Osteoblast (primary cell): ENCODE data around the gene FIGNL2. TPM values are rescaled to one million over a fixed set of nuclear protein-coding genes. Genes with fewer than 3 reads are reported as not detected.

Source experiments
- DNase-seq: peaks from one replicate; pipeline ENCODE4 v3.0.0; 2011; ENCODE audit warnings: low spot score, mixed read lengths; ENCODE audit not compliant: insufficient read length; ENCODE audit errors: missing footprints
- H2AFZ ChIP-seq: 2 replicates; pipeline ENCODE4 v1.6.0; 2011; ENCODE audit warnings: mild to moderate bottlenecking, low read length
- H3K27ac ChIP-seq: 2 replicates; pipeline ENCODE4 v1.5.1; 2011; ENCODE audit warnings: mild to moderate bottlenecking, low read depth, low read length, moderate library complexity
- H3K27me3 ChIP-seq: 2 replicates; pipeline ENCODE4 v1.6.0; 2012; ENCODE audit warnings: mild to moderate bottlenecking, control low read depth, inconsistent platforms, low read length, moderate library complexity; ENCODE audit not compliant: insufficient read depth
- H3K36me3 ChIP-seq: 2 replicates; pipeline ENCODE4 v1.5.1; 2011; ENCODE audit warnings: mild to moderate bottlenecking, low read length, control low read depth, moderate library complexity; ENCODE audit not compliant: insufficient read depth
- H3K4me1 ChIP-seq: 2 replicates; pipeline ENCODE4 v1.5.1; 2011; ENCODE audit warnings: mild to moderate bottlenecking, low read length, control low read depth, moderate library complexity; ENCODE audit not compliant: insufficient read depth
- H3K4me2 ChIP-seq: 2 replicates; pipeline ENCODE4 v1.6.0; 2011; ENCODE audit warnings: mild to moderate bottlenecking, low read length; ENCODE audit not compliant: insufficient read depth
- H3K4me3 ChIP-seq: fragments of 200-600 bp; sonication (generic); 3 replicates; pipeline ENCODE4 v1.5.1; 2012; ENCODE audit warnings: mild to moderate bottlenecking, low read length, inconsistent platforms; ENCODE audit not compliant: insufficient read depth
- H3K79me2 ChIP-seq: 2 replicates; pipeline ENCODE4 v1.6.0; 2012; ENCODE audit warnings: mild to moderate bottlenecking, low read length, control low read depth, inconsistent platforms; ENCODE audit not compliant: insufficient read depth
- H3K9me3 ChIP-seq: 2 replicates; pipeline ENCODE4 v1.5.1; 2011; ENCODE audit warnings: low read depth, low read length, control low read depth
- H4K20me1 ChIP-seq: 2 replicates; pipeline ENCODE4 v1.6.0; 2012; ENCODE audit warnings: mild to moderate bottlenecking, low read length, control low read depth; ENCODE audit not compliant: insufficient read depth
- total RNA-seq: library from RNA; depleted of rRNA; stranded (reverse); fragments of >200 nt; gene quantifications from 2 replicates; pipeline ENCODE4 v1.2.3, GENCODE V29; 2012
- TF ChIP-seq, protein P1 (sequence below): IDR thresholded peaks from 2 replicates; pipeline ENCODE4 v1.5.1; 2011; ENCODE audit warnings: mild to moderate bottlenecking, low read depth, low read length, moderate library complexity; ENCODE audit errors: extremely low read depth

Gene FIGNL2, protein sequence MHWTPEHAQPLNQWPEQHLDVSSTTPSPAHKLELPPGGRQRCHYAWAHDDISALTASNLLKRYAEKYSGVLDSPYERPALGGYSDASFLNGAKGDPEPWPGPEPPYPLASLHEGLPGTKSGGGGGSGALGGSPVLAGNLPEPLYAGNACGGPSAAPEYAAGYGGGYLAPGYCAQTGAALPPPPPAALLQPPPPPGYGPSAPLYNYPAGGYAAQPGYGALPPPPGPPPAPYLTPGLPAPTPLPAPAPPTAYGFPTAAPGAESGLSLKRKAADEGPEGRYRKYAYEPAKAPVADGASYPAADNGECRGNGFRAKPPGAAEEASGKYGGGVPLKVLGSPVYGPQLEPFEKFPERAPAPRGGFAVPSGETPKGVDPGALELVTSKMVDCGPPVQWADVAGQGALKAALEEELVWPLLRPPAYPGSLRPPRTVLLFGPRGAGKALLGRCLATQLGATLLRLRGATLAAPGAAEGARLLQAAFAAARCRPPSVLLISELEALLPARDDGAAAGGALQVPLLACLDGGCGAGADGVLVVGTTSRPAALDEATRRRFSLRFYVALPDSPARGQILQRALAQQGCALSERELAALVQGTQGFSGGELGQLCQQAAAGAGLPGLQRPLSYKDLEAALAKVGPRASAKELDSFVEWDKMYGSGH
- total RNA-seq = 0.29 and 0.36 TPM in 2 replicates

DNA sequence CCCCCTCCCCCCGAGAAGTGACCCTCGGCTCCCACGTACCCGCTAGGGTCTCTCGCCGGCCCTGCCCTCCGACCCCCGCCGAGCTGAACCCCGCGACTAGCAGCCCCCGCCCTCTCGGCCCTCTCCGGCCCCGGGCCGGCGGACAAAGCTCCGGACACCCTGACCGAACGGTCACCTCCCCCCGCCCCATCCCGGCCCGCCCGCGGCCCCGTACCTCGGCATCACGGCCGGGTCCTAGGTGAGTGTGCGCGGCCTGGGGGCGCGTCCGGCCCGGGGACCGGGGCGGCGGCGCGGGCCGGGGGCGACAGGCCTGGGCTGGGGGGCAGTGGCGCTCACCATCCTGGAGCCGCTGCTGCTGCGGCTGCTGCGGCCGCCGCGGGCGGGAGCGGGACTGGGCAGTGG is at the start of gene FIGNL2:
FIGNL2 (minus strand) TSS at position 393 of the 402 bp plus-strand sequence. CDS start 26,305 bp downstream, outside the sequence.
- Histone ChIP-seq H3K4me2 (peak within 1 kb of the TSS; percentile 74), H3K4me1 (peaks cover 3% of the 10 kb centered on the region), H3K79me2 (no peaks in the 10 kb centered on the region), H2AFZ (no peak within 1 kb of the TSS), H4K20me1 (no peaks in the 10 kb centered on the region), H3K27me3 (peaks cover 56% of the 10 kb centered on the region), H3K36me3 (no peaks in the 10 kb centered on the region), H3K27ac (no peak within 1 kb of the TSS), H3K9me3 (no peaks in the 10 kb centered on the region), H3K4me3 (peak within 1 kb of the TSS; percentile 71)
- DNase-seq = peak; percentile 80
- TF ChIP-seq, protein P1, sequence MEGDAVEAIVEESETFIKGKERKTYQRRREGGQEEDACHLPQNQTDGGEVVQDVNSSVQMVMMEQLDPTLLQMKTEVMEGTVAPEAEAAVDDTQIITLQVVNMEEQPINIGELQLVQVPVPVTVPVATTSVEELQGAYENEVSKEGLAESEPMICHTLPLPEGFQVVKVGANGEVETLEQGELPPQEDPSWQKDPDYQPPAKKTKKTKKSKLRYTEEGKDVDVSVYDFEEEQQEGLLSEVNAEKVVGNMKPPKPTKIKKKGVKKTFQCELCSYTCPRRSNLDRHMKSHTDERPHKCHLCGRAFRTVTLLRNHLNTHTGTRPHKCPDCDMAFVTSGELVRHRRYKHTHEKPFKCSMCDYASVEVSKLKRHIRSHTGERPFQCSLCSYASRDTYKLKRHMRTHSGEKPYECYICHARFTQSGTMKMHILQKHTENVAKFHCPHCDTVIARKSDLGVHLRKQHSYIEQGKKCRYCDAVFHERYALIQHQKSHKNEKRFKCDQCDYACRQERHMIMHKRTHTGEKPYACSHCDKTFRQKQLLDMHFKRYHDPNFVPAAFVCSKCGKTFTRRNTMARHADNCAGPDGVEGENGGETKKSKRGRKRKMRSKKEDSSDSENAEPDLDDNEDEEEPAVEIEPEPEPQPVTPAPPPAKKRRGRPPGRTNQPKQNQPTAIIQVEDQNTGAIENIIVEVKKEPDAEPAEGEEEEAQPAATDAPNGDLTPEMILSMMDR = no peak

GRCh38 chr12:51897181-51897580 is 48.7 kb upstream of the FIGNL2 start:
- Histone ChIP-seq H3K79me2 (no peaks in the 10 kb centered on the region), H3K4me3 (no peak overlapping the region), H3K9me3 (no peaks in the 10 kb centered on the region), H3K27me3 (no peaks in the 10 kb centered on the region), H3K4me1 (peaks cover 11% of the 10 kb centered on the region), H3K4me2 (no peak overlapping the region), H3K36me3 (no peaks in the 10 kb centered on the region), H2AFZ (no peak overlapping the region), H4K20me1 (no peaks in the 10 kb centered on the region), H3K27ac (no peak overlapping the region)
- TF ChIP-seq, protein P1 = no peak
- peak; percentile 82 for DNase-seq

- TF ChIP-seq, protein P1 = no peak
- Histone ChIP-seq H3K27ac (no peak overlapping the region), H4K20me1 (no peaks in the 10 kb centered on the region), H3K79me2 (no peaks in the 10 kb centered on the region), H3K36me3 (no peaks in the 10 kb centered on the region), H3K4me3 (no peak overlapping the region), H3K27me3 (no peaks in the 10 kb centered on the region), H2AFZ (no peak overlapping the region), H3K4me1 (peaks cover 11% of the 10 kb centered on the region), H3K4me2 (no peak overlapping the region), H3K9me3 (no peaks in the 10 kb centered on the region)
- peak; percentile 54 for DNase-seq
These were observed 47.7 kb upstream of the FIGNL2 start for GRCh38 chr12:51896236-51896635.
